Measurements from ENCODE around the gene SLC43A2. TPM values are rescaled to one million over a fixed set of nuclear protein-coding genes. Genes with fewer than 3 reads are reported as not detected.

Gene SLC43A2
- total RNA-seq, 4 donors from 2014 or later, result 3.7 to 98.9 (median 12.3) TPM

DNA sequence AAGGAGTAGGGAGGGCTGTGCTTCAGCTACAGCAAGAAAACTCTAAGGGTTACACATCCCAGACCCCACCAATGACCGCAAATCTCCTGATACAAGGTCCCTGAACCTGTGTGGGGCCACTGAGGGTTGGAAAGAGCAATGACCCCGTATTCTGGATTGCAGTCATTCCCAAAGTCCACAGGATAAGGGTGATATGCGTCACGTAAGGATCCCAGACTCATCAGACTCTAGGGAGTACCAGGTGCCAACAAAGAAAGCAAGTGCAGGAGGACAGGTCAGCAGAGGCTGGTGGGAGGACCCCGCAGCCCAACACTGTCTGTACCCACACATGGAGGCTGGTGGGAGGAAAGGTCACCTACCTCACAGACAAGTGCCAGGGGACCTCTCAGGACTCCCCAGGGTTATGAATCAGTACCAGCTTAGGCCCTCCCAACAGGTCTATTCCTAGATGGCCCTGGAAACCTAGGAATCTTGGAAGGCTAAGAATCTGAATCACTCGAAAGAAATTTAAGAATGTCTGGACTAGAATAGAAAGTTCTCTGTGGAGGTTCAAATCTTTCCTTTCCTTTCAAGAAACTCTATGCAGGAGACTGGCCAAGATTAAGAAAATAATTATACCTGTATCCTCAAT, 82.2 kb downstream of the SLC43A2 start:
- in situ Hi-C loops (cut with MboI; ENCODE audit: low pct_ligation_motif_present in 1 of 4, low pct_unique_long_range_greater_than_20kb in 1 of 4, low sequenced_read_pairs in 3 of 4) (no loop called here), intact Hi-C loops (cut with DNase I; ENCODE audit: low total_unique reads) (no loop called here)
- Histone ChIP-seq H3K27me3 (no peaks in the 10 kb centered on the region), H3K36me3 (peaks cover 0 to 48% (median 23%) of the 10 kb centered on the region in 4 donors), H3K4me1 (peaks cover 0 to 9% (median 6%) of the 10 kb centered on the region in 4 donors), H3K9me3 (no peaks in the 10 kb centered on the region), H3K4me3 (no peak overlapping the region), H3K27ac (peak overlapping the region in 2 of 4 donors; percentile 32 to 37)
- DNase-seq, result no peak
- TF ChIP-seq, protein P1, sequence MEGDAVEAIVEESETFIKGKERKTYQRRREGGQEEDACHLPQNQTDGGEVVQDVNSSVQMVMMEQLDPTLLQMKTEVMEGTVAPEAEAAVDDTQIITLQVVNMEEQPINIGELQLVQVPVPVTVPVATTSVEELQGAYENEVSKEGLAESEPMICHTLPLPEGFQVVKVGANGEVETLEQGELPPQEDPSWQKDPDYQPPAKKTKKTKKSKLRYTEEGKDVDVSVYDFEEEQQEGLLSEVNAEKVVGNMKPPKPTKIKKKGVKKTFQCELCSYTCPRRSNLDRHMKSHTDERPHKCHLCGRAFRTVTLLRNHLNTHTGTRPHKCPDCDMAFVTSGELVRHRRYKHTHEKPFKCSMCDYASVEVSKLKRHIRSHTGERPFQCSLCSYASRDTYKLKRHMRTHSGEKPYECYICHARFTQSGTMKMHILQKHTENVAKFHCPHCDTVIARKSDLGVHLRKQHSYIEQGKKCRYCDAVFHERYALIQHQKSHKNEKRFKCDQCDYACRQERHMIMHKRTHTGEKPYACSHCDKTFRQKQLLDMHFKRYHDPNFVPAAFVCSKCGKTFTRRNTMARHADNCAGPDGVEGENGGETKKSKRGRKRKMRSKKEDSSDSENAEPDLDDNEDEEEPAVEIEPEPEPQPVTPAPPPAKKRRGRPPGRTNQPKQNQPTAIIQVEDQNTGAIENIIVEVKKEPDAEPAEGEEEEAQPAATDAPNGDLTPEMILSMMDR (IDR thresholded peaks at IDR 0.05), result no peak
- no peak for TF ChIP-seq POLR2A (IDR thresholded peaks at IDR 0.05)
- TF ChIP-seq EP300 (IDR thresholded peaks at IDR 0.05; ENCODE audit: low read depth), result no peak
- no peak for TF ChIP-seq POLR2AphosphoS5 (IDR thresholded peaks at IDR 0.05)
- WGBS, 2 donors (ENCODE audit: low coverage in 1 of 2), result 94 to 100% methylated on average over 1 to 6 of the region's 6 CpGs

DNA sequence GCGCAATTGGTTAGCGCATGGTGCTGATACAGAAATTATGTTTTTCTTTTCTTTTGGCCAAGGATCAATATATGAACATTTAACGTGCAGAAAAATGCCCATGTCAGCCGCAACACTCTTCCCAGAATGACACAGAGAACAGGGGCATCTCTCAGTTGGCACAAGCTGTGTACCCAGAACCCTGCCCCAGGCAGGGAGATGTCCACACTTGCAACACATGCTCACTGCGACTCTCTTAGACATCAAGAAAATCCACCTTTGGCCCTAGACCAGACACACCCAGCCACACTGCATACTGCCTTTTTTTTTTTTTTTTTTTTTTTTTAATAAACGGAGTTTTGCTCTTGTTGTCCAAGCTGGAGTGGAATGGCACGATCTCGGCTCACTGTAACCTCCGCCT, 83.0 kb downstream of the SLC43A2 start:
- 57 to 76% methylated on average over 4 to 9 of the region's 9 CpGs for WGBS, 2 donors (ENCODE audit: low coverage in 1 of 2)
- Histone ChIP-seq H3K9me3 (no peaks in the 10 kb centered on the region), H3K36me3 (peaks cover 0 to 49% (median 23%) of the 10 kb centered on the region in 4 donors), H3K27me3 (no peaks in the 10 kb centered on the region), H3K4me3 (no peak overlapping the region), H3K4me1 (peaks cover 0 to 9% (median 6%) of the 10 kb centered on the region in 4 donors), H3K27ac (peak overlapping the region in 2 of 4 donors; percentile 32 to 37)
- TF ChIP-seq POLR2A (IDR thresholded peaks at IDR 0.05), result no peak
- no peak for TF ChIP-seq EP300 (IDR thresholded peaks at IDR 0.05; ENCODE audit: low read depth)
- TF ChIP-seq POLR2AphosphoS5 (IDR thresholded peaks at IDR 0.05), result no peak
- TF ChIP-seq, protein P1 (IDR thresholded peaks at IDR 0.05), result no peak
- intact Hi-C loops (cut with DNase I; ENCODE audit: low total_unique reads) (no loop called here), in situ Hi-C loops (cut with MboI; ENCODE audit: low pct_ligation_motif_present in 1 of 4, low pct_unique_long_range_greater_than_20kb in 1 of 4, low sequenced_read_pairs in 3 of 4) (no loop called here)
- DNase-seq, result peak; percentile 48

DNA sequence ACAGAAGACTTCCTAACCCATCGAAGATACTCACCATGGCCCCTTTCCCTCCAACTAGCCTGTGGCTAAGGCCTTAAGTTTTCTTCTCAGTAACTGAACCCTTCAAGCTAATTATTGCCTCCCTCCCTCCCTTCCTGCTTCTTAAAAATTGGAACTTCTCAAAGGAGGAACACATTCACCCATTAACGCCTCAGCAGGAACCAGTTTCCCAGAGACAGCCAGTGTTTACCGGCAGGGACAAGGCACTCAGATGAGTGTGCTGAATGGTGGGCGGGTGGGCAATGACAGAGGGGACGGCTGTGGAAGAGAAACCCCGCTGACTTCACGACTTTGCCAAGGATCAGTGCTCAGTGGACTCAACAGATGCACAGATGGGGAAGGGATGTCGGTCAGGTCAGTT, 86.3 kb downstream of the SLC43A2 start:
- Histone ChIP-seq H3K9me3 (no peaks in the 10 kb centered on the region), H3K4me3 (no peak overlapping the region), H3K36me3 (peaks cover 0 to 56% (median 24%) of the 10 kb centered on the region in 4 donors), H3K4me1 (peaks cover 0 to 9% (median 6%) of the 10 kb centered on the region in 4 donors), H3K27me3 (no peaks in the 10 kb centered on the region), H3K27ac (no peak overlapping the region)
- no peak for DNase-seq
- in situ Hi-C loops (cut with MboI; ENCODE audit: low pct_ligation_motif_present in 1 of 4, low pct_unique_long_range_greater_than_20kb in 1 of 4, low sequenced_read_pairs in 3 of 4), result no loop called here
- intact Hi-C loops (cut with DNase I; ENCODE audit: low total_unique reads), result no loop called here
- TF ChIP-seq POLR2A (IDR thresholded peaks at IDR 0.05) (no peak), EP300 (IDR thresholded peaks at IDR 0.05; ENCODE audit: low read depth) (no peak), POLR2AphosphoS5 (IDR thresholded peaks at IDR 0.05) (no peak)
- TF ChIP-seq, protein P1 (IDR thresholded peaks at IDR 0.05), result no peak
- 85 to 93% methylated on average over 7 of the region's 8 CpGs for WGBS, 2 donors (ENCODE audit: low coverage in 1 of 2)

DNA sequence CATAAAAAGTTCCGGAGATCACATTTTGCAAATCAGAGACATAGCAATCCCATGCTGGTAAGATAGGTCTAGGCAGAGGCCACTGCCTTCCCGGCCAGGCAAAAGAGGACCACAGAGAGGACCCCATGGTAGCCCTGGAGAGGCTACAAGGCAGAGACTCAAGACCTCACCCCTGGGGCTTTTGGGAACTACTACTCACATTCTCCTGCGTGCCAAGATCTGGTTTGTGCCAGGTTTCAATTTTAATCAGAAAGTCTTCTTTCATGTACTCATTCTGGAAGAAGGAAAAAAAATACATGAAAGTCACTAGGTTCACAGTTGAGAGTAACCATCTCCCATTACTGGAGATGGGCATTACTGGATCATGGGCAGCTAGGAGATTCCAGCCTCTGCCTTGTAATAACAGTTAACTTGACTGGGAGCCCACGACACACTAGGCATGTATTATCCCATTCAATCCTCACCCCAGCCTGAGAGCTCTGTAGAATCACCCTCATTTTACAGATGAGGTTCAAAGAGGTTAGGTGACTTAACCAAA, 87.2 kb downstream of the SLC43A2 start:
- DNase-seq, result no peak
- H3K9me3 ChIP-seq, result no peaks in the 10 kb centered on the region
- no peak overlapping the region for H3K4me3 ChIP-seq
- no peak overlapping the region for H3K27ac ChIP-seq
- intact Hi-C loops (cut with DNase I; ENCODE audit: low total_unique reads) (no loop called here), in situ Hi-C loops (cut with MboI; ENCODE audit: low pct_ligation_motif_present in 1 of 4, low pct_unique_long_range_greater_than_20kb in 1 of 4, low sequenced_read_pairs in 3 of 4) (no loop called here)
- no peaks in the 10 kb centered on the region for H3K27me3 ChIP-seq
- no peak for TF ChIP-seq POLR2A (IDR thresholded peaks at IDR 0.05)
- no peak for TF ChIP-seq POLR2AphosphoS5 (IDR thresholded peaks at IDR 0.05)
- TF ChIP-seq, protein P1 (IDR thresholded peaks at IDR 0.05), result no peak
- no peak for TF ChIP-seq EP300 (IDR thresholded peaks at IDR 0.05; ENCODE audit: low read depth)
- 89 to 100% methylated on average over 1 to 4 of the region's 4 CpGs for WGBS, 2 donors (ENCODE audit: low coverage in 1 of 2)
- peaks cover 0 to 9% (median 6%) of the 10 kb centered on the region in 4 donors for H3K4me1 ChIP-seq
- peaks cover 0 to 48% (median 23%) of the 10 kb centered on the region in 4 donors for H3K36me3 ChIP-seq

All from transverse colon (tissue), 4 donors.